ENCODE measurements around the gene UBE2D4.

DNA sequence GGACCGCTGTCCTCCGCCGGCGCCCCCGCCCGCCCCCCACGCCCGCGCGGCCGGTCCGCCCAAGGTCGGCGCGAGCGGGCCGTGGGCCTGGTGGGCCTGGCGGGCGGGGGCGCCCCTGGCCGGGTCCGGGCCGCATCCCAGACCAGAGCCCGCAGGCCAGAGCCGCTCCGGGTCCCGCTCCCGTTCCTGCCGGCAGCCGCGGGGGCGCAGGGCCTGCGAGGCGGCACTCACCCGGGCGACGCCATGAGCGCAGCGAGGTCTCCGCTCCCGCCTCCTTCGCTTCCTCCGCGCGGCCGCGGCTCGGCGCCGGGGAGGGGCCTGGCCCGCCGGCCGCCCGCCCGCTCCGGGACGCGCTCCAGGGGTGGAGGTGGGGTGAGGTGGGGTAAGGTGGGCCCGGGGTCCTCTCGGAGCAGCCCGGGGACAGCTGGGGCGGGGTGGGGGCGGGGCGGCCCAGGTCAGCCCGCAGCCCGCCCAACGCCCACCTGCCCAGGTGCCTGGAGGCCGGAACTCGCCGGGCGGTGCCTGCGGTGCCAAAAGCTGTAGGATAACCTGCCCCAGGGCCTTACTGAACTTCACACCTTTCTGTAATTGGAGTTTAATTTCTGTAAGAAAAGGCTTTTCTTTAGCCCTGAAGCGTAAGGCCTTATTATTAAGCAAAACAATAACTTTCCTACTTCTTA, 19.8 kb upstream of the UBE2D4 start, which contains the start of gene URGCP:
- TF ChIP-seq YY1 (IDR thresholded peaks at IDR 0.05; ENCODE audit: insufficient read depth, insufficient read length) (no peak), ZNF274 (IDR thresholded peaks at IDR 0.05; ENCODE audit: low read depth, low read length) (no peak)

Data from NT2/D1 (cell line).